ENCODE data around the gene PRKAG2. TPM values are rescaled to one million over a fixed set of nuclear protein-coding genes. Genes with fewer than 3 reads are reported as not detected.
A peak's percentile ranks its signal among the peaks of the same experiment; 100 is the strongest.
"Not testable (repeated sequence)": the region's sequence is repeated elsewhere in the genome, so short reads cannot be mapped to it uniquely, and the experiment has no call there.

PRKAG2 gene
- total RNA-seq, 2 donors from 2014 or later, result 22.1 to 35.7 TPM

DNA sequence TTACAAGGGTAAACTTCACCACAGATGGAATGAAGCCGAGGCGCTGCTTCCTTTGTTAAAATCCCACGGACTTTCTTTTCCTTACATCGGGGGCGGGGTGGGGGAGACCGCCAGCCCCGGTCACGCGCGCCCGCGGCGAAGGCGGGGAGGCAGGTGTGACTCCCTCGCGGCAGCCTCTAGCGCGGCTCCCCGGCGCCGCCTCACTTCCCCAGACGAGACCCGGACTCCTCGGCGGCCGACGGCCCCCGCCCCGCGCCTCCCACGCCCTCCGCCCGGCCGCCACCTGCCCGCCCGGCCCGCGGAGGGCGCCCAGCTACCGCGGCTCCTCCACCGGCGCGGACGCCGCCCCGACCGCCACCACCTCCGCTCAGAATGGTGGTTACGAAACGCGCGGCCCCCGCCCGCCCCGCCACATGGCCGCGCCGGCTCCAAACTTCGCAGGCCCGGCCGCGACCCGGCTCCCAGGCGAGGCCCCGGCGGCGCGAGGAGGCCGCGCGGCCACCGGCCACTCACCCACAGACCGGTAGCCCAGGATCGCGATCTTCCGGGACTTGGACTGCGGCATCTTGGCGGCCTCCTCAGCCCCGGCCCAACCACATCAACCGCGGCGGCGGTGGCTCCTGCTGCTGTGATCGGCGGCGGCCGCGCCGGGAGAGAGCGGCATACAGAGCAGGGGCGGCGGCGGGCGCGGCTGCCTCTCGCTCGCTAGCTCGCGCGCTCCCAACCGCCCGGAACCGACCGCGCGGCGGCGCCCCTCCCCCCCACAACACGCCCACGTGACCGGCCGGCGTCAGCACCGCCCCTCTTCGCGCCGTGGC is 357.8 kb downstream of the PRKAG2 start:
- H3K9me3 Mint-ChIP-seq, result not testable (repeated sequence)
- DNase-seq (ENCODE audit: low spot score in 2 of 2), result peak; percentile 50 to 79
- peak; percentile 56 to 66 for ATAC-seq
- Mint-ChIP-seq H3K27ac (peak overlapping the region; percentile 97), H3K36me3 (peaks cover 7 to 29% of the 10 kb centered on the region in 2 donors)

GRCh38 chr7:151518105-151518946 is 358.6 kb downstream of the PRKAG2 start:
- peak; percentile 53 to 74 for DNase-seq (ENCODE audit: low spot score in 2 of 2)
- H3K9me3 Mint-ChIP-seq, result no peaks in the 10 kb centered on the region
- H3K27ac Mint-ChIP-seq, result peak overlapping the region; percentile 97
- peak; percentile 11 to 37 for ATAC-seq
- H3K36me3 Mint-ChIP-seq, result peaks cover 11 to 29% of the 10 kb centered on the region in 2 donors

- Mint-ChIP-seq H3K9me3 (no peaks in the 10 kb centered on the region), H3K36me3 (peaks cover 16 to 29% of the 10 kb centered on the region in 2 donors), H3K27ac (peak overlapping the region; percentile 72 to 97)
- DNase-seq (ENCODE audit: low spot score in 2 of 2) (no peak), ATAC-seq (no peak)
Measured at GRCh38 chr7:151517601-151518104, 359.3 kb downstream of the PRKAG2 start.

- no peak overlapping the region for H3K27ac Mint-ChIP-seq
- DNase-seq (ENCODE audit: low spot score in 2 of 2), result no peak
- peaks cover 25 to 28% of the 10 kb centered on the region in 2 donors for H3K36me3 Mint-ChIP-seq
- H3K9me3 Mint-ChIP-seq, result no peaks in the 10 kb centered on the region
- no peak for ATAC-seq
Measured at GRCh38 chr7:151515276-151515565, 361.7 kb downstream of the PRKAG2 start.

- peaks cover 23 to 25% of the 10 kb centered on the region in 2 donors for H3K36me3 Mint-ChIP-seq
- H3K27ac Mint-ChIP-seq, result no peak overlapping the region
- no peaks in the 10 kb centered on the region for H3K9me3 Mint-ChIP-seq
- DNase-seq (ENCODE audit: low spot score in 2 of 2) (no peak), ATAC-seq (no peak)
Measured at GRCh38 chr7:151514461-151515275, 362.2 kb downstream of the PRKAG2 start.

GRCh38 chr7:151513133-151513532 is 363.8 kb downstream of the PRKAG2 start:
- no peak for ATAC-seq
- peaks cover 13 to 20% of the 10 kb centered on the region in 2 donors for H3K36me3 Mint-ChIP-seq
- no peaks in the 10 kb centered on the region for H3K9me3 Mint-ChIP-seq
- DNase-seq (ENCODE audit: low spot score in 2 of 2), result no peak
- H3K27ac Mint-ChIP-seq, result no peak overlapping the region

DNA sequence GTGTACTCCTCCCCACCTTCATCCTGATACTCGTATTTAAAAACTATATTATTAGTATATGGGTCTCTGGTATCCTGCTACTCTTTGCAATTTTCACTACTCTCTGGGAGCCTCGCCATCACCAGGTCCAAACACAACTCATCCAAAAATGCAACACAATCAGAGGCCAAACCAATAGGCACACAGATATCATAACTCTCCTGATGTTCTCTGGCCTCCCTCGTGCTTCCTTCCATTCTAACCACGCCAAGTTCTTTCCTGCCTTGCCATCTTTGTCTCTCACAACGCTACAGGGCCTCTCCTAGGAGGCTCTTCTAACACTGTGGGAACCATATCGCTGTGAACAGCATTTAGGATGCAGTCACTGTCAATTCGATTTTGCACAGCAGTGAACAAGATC is 364.6 kb downstream of the PRKAG2 start:
- Mint-ChIP-seq H3K9me3 (no peaks in the 10 kb centered on the region), H3K27ac (no peak overlapping the region), H3K36me3 (peaks cover 7 to 18% of the 10 kb centered on the region in 2 donors)
- DNase-seq (ENCODE audit: low spot score in 2 of 2), result no peak
- no peak for ATAC-seq

DNA sequence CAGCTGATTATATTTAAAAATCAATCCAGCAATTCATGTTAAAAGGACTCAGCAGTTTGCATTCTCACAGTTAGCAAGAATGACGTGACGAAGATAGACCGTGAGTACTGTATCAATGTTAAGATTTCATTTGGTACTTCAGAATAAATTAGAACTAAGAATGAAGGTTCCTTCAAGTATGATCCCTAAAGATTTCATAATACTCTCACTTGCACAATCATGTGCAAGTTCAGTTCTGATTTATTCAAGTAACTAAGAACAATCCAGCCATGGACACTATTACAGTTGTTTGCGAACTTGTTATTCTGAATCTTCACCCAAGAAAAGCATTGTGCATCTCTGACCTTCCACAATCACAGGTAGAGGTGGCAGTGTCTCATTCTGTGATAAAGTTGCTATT is 365.0 kb downstream of the PRKAG2 start:
- peaks cover 5 to 18% of the 10 kb centered on the region in 2 donors for H3K36me3 Mint-ChIP-seq
- H3K9me3 Mint-ChIP-seq, result no peaks in the 10 kb centered on the region
- ATAC-seq, result no peak

DNA sequence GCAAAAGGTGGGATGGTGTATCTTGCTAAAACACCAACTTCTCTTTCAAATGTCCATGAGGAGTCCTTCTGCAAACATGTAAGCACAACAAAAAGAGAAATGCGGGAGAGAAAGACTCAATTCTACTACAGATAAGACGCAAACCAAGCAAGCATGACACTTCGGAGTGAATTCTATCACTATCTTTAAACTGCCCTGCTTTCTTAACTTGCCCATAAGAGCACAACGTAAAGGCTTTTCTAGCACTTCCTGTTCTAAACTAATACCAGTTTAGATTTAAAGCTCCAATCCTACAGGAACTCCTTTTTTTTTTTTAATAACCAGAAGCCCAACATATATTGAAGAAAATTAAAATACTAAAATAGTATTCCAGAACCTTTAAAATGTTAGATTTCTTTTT is 365.6 kb downstream of the PRKAG2 start:
- DNase-seq (ENCODE audit: low spot score in 2 of 2), result no peak
- peaks cover 5 to 18% of the 10 kb centered on the region in 2 donors for H3K36me3 Mint-ChIP-seq
- no peak for ATAC-seq
- no peak overlapping the region for H3K27ac Mint-ChIP-seq
- H3K9me3 Mint-ChIP-seq, result no peaks in the 10 kb centered on the region

More for the DNA sequence above, 365.0 kb downstream of the PRKAG2 start:
- DNase-seq (ENCODE audit: low spot score in 2 of 2), result no peak
- no peak overlapping the region for H3K27ac Mint-ChIP-seq

DNA sequence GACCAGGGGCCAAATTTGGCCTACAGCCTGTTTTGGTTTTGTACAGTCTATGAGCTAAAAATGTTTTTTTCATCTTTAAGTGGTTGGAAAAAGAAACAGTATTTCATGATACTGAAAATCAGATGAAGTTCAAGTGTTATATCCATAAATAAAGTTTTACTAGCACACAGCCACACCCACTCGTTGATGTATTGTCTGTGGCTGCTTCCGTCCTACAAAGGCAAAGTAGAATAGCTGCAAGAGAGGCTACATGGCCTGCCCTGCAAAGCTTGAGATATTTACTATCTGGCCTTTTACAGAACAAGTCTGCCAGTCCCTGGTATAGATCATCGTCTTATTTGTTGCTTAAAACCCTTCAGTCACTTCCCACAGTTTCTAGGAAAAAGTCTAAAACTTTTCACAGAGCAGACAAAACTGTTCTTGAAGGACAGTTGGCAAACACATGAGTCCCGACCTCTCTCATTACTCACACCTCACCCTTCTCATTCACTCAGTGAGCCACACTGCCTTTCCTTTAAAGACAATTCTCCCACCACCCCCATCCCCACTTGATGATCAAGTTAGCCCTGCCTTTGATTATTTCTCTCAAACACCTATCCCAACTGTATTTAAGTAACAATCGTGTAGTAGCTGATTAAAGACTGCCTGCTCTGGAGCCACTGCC is 367.1 kb downstream of the PRKAG2 start:
- Mint-ChIP-seq H3K27ac (no peak overlapping the region), H3K9me3 (no peaks in the 10 kb centered on the region)
- no peak for ATAC-seq

DNA sequence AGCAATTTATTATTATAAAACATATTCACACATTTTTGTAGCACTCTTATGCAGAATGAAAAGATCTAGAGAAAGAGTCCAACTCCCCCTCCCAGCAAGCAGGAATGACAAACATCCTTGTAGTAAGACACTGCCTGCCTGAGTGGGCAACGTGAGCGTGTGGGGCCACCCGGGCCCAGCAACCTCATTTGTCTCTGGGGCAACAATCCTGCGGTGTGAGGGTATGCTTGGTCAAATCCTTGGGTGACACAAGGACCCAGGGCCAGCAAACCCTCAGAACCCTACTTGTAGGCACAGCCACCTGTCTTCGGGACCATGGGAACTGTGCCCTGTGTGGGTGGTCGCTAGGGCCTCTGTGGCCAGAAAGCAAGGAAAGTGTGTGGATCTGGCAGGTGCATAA is 367.9 kb downstream of the PRKAG2 start:
- Mint-ChIP-seq H3K9me3 (no peaks in the 10 kb centered on the region), H3K36me3 (peaks cover 0 to 18% of the 10 kb centered on the region in 2 donors), H3K27ac (no peak overlapping the region)
- DNase-seq (ENCODE audit: low spot score in 2 of 2) (no peak), ATAC-seq (no peak)

More for the DNA sequence above, 367.1 kb downstream of the PRKAG2 start:
- peaks cover 0 to 18% of the 10 kb centered on the region in 2 donors for H3K36me3 Mint-ChIP-seq
- no peak for DNase-seq (ENCODE audit: low spot score in 2 of 2)

DNA sequence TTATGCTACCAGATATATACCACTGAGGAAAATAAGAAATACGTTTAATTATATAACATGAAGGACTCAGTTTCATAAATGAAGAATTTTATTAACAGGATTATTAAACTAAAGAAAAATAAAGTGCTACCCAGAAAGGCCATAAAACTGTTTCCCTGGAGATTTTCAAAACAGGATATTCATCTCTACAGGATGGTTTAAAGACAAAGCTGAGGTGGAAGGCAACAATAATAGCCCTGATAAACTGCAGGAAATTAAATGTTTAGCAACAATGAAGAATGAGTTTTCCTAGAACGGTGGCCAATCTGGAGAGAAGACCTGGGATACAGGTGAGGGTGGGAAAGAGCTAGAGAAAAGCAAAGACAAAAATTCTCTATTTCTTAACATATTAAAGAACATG is 369.1 kb downstream of the PRKAG2 start:
- Mint-ChIP-seq H3K36me3 (peaks cover 0 to 9% of the 10 kb centered on the region in 2 donors), H3K27ac (no peak overlapping the region), H3K9me3 (no peaks in the 10 kb centered on the region)
- ATAC-seq, result no peak
- no peak for DNase-seq (ENCODE audit: low spot score in 2 of 2)

DNA sequence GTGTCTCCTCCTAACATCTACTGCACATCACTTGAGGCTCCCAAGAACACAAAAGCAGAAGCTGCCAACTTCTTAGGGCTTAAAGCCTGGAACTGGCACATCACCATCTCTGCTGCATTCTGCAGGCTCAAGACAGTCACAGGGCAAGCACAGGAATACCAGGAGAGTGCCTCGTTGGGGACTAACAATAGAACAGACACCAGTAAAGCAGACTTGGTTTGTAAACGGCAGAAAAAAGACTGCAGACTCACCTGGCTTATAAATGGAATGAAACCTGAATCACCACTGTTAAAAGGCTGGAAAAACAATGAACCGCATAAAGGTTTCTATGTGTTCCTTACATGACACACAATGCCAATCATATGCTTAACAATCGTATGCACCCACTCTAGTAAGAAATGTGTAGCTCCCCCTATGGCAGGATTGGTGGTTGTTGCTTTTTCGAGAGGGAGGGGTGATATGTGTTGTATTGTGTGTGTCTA is 370.0 kb downstream of the PRKAG2 start:
- no peaks in the 10 kb centered on the region for H3K9me3 Mint-ChIP-seq
- ATAC-seq, result peak in 1 of 2 donors; percentile 42
- H3K27ac Mint-ChIP-seq, result no peak overlapping the region
- DNase-seq (ENCODE audit: low spot score in 2 of 2), result no peak
- H3K36me3 Mint-ChIP-seq, result peaks cover 0 to 9% of the 10 kb centered on the region in 2 donors

Data from activated naive CD4-positive, alpha-beta T cell treated with anti-CD3 and anti-CD28 coated beads, Interleukin-2, amount 50 U/mL, for 72 hours (primary cell).